Measurements from ENCODE around the gene EREG.

GRCh38 chr4:74331252-74331651, 33.7 kb upstream of the EREG start:
- TF ChIP-seq MXI1 (IDR thresholded peaks at IDR 0.05; ENCODE audit: low read depth, low read length) (no peak), HNRNPLL (IDR thresholded peaks at IDR 0.05; ENCODE audit: low read depth, low read length, poor library complexity, severe bottlenecking) (no peak), ZBTB12 (CRISPR knock-in tag; IDR thresholded peaks at IDR 0.05) (no peak), CTCF (IDR thresholded peaks at IDR 0.05 in 2 of 3, conservative IDR thresholded peaks at IDR 0.05 in 1 of 3; ENCODE audit: insufficient read depth in 2 of 3, low read depth in 1 of 3, low read length in 3 of 3) (no peak), GTF2B (IDR thresholded peaks at IDR 0.05; ENCODE audit: extremely low read depth, insufficient read length) (no peak), ELF1 (tag; IDR thresholded peaks at IDR 0.05) (no peak), TAF7 (tag; IDR thresholded peaks at IDR 0.05) (no peak), HDAC1 (IDR thresholded peaks at IDR 0.05) (no peak), JUN (IDR thresholded peaks at IDR 0.05; ENCODE audit: borderline replicate concordance, low read depth, low read length) (no peak), JUN (CRISPR knock-in tag; IDR thresholded peaks at IDR 0.05; ENCODE audit: borderline replicate concordance) (no peak), KLF1 (tag; IDR thresholded peaks at IDR 0.05) (no peak), U2AF2 (optimal IDR thresholded peaks at IDR 0.05; ENCODE audit: low read depth, low read length) (no peak), SMARCB1 (IDR thresholded peaks at IDR 0.05; ENCODE audit: insufficient read length, low read depth) (no peak), RFX5 (IDR thresholded peaks at IDR 0.05; ENCODE audit: low read depth, low read length) (no peak), CBX1 (IDR thresholded peaks at IDR 0.05; ENCODE audit: low read depth) (no peak)

All from K562 (cell line).